ENCODE results near the gene CGB5.
"Not testable (repeated sequence)": the region's sequence is repeated elsewhere in the genome, so short reads cannot be mapped to it uniquely, and the experiment has no call there.

- not testable (repeated sequence) for TF ChIP-seq CTCF, EZH2phosphoT487 (IDR thresholded peaks at IDR 0.05; ENCODE audit: low read length)
Observed at GRCh38 chr19:49038111-49038510, 5.5 kb upstream of the CGB5 start.
